22Rv1 (cell line): ENCODE data around the gene STK33.

Source experiments
- H3K27ac ChIP-seq: fragments of 450-650 bp; 2 replicates; pipeline ENCODE4 v1.5.1; 2017
- CTCF ChIP-seq: fragments of 450-650 bp; IDR thresholded peaks from 2 replicates; pipeline ENCODE4 v1.5.1; 2017; ENCODE audit warnings: mild to moderate bottlenecking
- ZFX ChIP-seq: fragments of 450-650 bp; IDR thresholded peaks from 2 replicates; pipeline ENCODE4 v1.6.1; 2017; ENCODE audit warnings: antibody characterized with exemption, borderline replicate concordance

Gene STK33

GRCh38 chr11:8512547-8512946, 81.5 kb downstream of the STK33 start:
- TF ChIP-seq CTCF, result no peak
- TF ChIP-seq ZFX, result no peak
- no peak overlapping the region for H3K27ac ChIP-seq

- TF ChIP-seq CTCF (no peak), ZFX (no peak)
- peak overlapping the region; percentile 36 for H3K27ac ChIP-seq
Observed at GRCh38 chr11:8503910-8504364, 90.1 kb downstream of the STK33 start.

DNA sequence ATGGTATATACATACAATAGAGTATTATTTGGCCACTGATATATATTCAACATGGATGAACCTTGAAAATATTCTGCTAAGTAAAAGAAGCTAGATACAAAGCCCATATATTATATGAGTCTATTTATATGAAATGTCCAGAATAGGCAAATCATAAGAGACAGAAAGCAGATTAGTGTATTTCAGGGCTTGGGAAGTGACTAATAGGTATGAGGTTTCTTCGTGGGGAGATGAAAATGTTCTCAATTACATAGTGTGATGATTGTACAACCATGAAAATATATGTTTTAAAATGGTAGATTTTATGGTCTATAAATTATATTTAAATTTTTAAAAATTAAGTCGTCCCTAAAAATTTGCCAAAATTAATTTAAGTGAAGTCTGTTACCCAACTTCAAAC, 92.2 kb downstream of the STK33 start:
- no peak overlapping the region for H3K27ac ChIP-seq
- TF ChIP-seq CTCF, result no peak
- no peak for TF ChIP-seq ZFX

- no peak for TF ChIP-seq ZFX
- TF ChIP-seq CTCF, result no peak
Observed at GRCh38 chr11:8488395-8488794, 105.6 kb downstream of the STK33 start.

DNA sequence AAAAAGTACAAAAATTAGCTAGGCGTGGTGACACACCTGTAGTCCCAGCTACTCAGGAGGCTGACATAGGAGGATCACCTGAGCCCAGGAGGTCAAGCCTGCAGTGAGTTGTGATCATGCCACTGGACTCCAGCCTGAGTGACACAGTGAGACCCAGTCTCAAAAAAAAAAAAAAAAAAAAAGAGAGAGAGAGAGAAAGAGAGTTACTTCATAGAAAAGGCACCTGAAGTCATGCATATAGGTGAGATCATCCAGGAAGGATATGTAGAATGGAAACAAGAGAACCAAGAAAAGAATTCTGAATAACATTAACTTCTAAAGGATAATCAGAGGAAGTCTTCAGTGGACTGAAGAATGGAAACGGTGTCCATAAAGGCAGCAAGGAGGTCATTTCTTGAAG, 106.8 kb downstream of the STK33 start:
- TF ChIP-seq ZFX (no peak), CTCF (no peak)
- H3K27ac ChIP-seq, result no peak overlapping the region

More at GRCh38 chr11:8488395-8488794, 105.6 kb downstream of the STK33 start:
- H3K27ac ChIP-seq, result no peak overlapping the region

- no peak overlapping the region for H3K27ac ChIP-seq
- TF ChIP-seq CTCF, result no peak
- TF ChIP-seq ZFX, result no peak
Observed at GRCh38 chr11:8484251-8484650, 109.8 kb downstream of the STK33 start.

GRCh38 chr11:8480858-8481257, 113.2 kb downstream of the STK33 start:
- TF ChIP-seq CTCF, result no peak
- TF ChIP-seq ZFX, result no peak
- H3K27ac ChIP-seq, result no peak overlapping the region
